Natural killer cell (primary cell): ENCODE measurements around the gene SOHLH2. TPM values are rescaled to one million over a fixed set of nuclear protein-coding genes. Genes with fewer than 3 reads are reported as not detected.

Source experiments
- ATAC-seq, 3 donors: fragments of 150-1000 bp in 2 of 3; fragments of 200-7000 bp in 1 of 3; cut with Tn5 transposase; 1 replicate in 1 of 3; 2 replicates in 2 of 3; pipeline ENCODE4 v1.10.0; 2021; ENCODE audit warnings: mild to moderate bottlenecking in 2 of 3, moderate library complexity in 2 of 3
- DNase-seq, 2 donors: peaks; one replicate each; pipeline versions ENCODE4 v3.0.0 to v3.0.0-alpha.2; 2013 to 2021; ENCODE audit warnings: mixed read lengths in 1 of 2
- H3K27ac ChIP-seq: one replicate; pipeline ENCODE4 v1.5.1; 2013; ENCODE audit warnings: mild to moderate bottlenecking, low read length
- H3K27me3 ChIP-seq: one replicate; pipeline ENCODE4 v1.6.1; 2013; ENCODE audit warnings: low read length; ENCODE audit not compliant: control insufficient read depth, insufficient read depth
- H3K36me3 ChIP-seq: one replicate; pipeline ENCODE4 v1.6.1; 2013; ENCODE audit warnings: low read length; ENCODE audit not compliant: control insufficient read depth, insufficient read depth
- H3K4me1 ChIP-seq: one replicate; pipeline ENCODE4 v1.6.1; 2013; ENCODE audit warnings: low read length; ENCODE audit not compliant: control insufficient read depth, insufficient read depth
- H3K4me3 ChIP-seq: one replicate; pipeline ENCODE4 v1.5.1; 2013; ENCODE audit warnings: low read length
- H3K9me3 ChIP-seq: one replicate; pipeline ENCODE4 v1.6.1; 2013; ENCODE audit warnings: low read length; ENCODE audit not compliant: control insufficient read depth, insufficient read depth
- H3K27ac Mint-ChIP-seq, 2 donors: one replicate each; pipeline ENCODE4 v1.8.0; 2022; ENCODE audit warnings: mild to moderate bottlenecking in 2 of 2, mixed read lengths in 2 of 2, moderate library complexity in 1 of 2
- H3K27me3 Mint-ChIP-seq, 2 donors: one replicate each; pipeline ENCODE4 v1.8.0; 2022; ENCODE audit warnings: low read depth in 2 of 2, mixed read lengths in 2 of 2
- H3K36me3 Mint-ChIP-seq: one replicate; pipeline ENCODE4 v1.8.0; 2022; ENCODE audit warnings: mixed read lengths
- H3K4me1 Mint-ChIP-seq, 2 donors: one replicate each; pipeline ENCODE4 v1.8.0; 2022; ENCODE audit warnings: mixed read lengths in 2 of 2
- H3K4me3 Mint-ChIP-seq: one replicate; pipeline ENCODE4 v1.8.0; 2022; ENCODE audit warnings: mild to moderate bottlenecking, moderate library complexity, mixed read lengths
- H3K9me3 Mint-ChIP-seq, 2 donors: one replicate each; pipeline ENCODE4 v1.8.0; 2022; ENCODE audit warnings: mixed read lengths in 2 of 2
- WGBS: methylation state at CpG from one replicate; pipeline ENCODE4 v1.1.7; 2013; ENCODE audit warnings: missing lambda C conversion rate; ENCODE audit not compliant: insufficient coverage; 5-methylcytosine and 5-hydroxymethylcytosine counted together
- intact Hi-C: fragments of 100-400 bp; cut with micrococcal nuclease; formaldehyde crosslinking; loops from one replicate; pipeline ENCODE4 v1.14.2; 2022
- total RNA-seq, 4 donors: library from RNA; stranded (reverse); fragments of 120-200 nt in 1 of 4; gene quantifications; one replicate each; pipeline versions ENCODE4 v1.2.3 to v1.2.4, GENCODE V29; 2013 to 2022
- TF ChIP-seq, protein P1 (sequence below): fragments of 200-600 bp; IDR thresholded peaks from one replicate; pipeline ENCODE4 v1.8.0; 2022; ENCODE audit warnings: antibody characterized with exemption

The SOHLH2 gene
- total RNA-seq, 3 donors from 2014 or later (not counting 1 experiment from before 2014, with no cell fraction given), result not detected

DNA sequence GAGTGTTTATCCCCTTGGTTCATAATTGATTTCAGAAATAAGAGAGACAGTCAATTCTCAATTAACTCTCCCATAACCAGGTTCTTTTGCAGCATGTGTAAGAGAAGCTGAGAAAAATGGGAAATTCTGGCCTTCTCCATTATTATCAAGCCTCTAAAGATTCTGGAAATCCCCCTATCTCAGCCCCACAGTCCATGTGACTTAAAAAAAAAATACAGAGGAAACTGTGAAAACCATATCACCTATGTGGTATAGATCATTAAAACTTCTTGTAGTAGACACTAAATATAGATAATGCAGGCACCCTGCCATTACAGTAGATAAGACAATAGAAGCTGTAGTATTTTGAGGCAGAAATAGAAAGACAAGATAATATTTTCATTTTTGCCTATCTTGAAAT lies 34.3 kb upstream of the SOHLH2 start:
- H3K27me3 ChIP-seq, result no peaks in the 10 kb centered on the region
- no peaks in the 10 kb centered on the region for H3K9me3 ChIP-seq
- H3K4me3 ChIP-seq, result no peak overlapping the region
- no peaks in the 10 kb centered on the region for H3K4me1 Mint-ChIP-seq
- H3K9me3 Mint-ChIP-seq, result peaks cover 0 to 2% of the 10 kb centered on the region in 2 donors
- no peaks in the 10 kb centered on the region for H3K36me3 ChIP-seq
- no peaks in the 10 kb centered on the region for H3K27me3 Mint-ChIP-seq
- no peak overlapping the region for H3K4me3 Mint-ChIP-seq
- ATAC-seq (no peak), DNase-seq (no peak)
- H3K4me1 ChIP-seq, result no peaks in the 10 kb centered on the region
- H3K36me3 Mint-ChIP-seq, result no peaks in the 10 kb centered on the region
- no peak overlapping the region for H3K27ac ChIP-seq
- no peak overlapping the region for H3K27ac Mint-ChIP-seq
- TF ChIP-seq, protein P1, sequence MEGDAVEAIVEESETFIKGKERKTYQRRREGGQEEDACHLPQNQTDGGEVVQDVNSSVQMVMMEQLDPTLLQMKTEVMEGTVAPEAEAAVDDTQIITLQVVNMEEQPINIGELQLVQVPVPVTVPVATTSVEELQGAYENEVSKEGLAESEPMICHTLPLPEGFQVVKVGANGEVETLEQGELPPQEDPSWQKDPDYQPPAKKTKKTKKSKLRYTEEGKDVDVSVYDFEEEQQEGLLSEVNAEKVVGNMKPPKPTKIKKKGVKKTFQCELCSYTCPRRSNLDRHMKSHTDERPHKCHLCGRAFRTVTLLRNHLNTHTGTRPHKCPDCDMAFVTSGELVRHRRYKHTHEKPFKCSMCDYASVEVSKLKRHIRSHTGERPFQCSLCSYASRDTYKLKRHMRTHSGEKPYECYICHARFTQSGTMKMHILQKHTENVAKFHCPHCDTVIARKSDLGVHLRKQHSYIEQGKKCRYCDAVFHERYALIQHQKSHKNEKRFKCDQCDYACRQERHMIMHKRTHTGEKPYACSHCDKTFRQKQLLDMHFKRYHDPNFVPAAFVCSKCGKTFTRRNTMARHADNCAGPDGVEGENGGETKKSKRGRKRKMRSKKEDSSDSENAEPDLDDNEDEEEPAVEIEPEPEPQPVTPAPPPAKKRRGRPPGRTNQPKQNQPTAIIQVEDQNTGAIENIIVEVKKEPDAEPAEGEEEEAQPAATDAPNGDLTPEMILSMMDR, result no peak
- intact Hi-C loops, result no loop called here

GRCh38 chr13:36244990-36245389 lies 30.6 kb upstream of the SOHLH2 start:
- TF ChIP-seq, protein P1, result no peak
- no peak overlapping the region for H3K27ac ChIP-seq
- no peaks in the 10 kb centered on the region for H3K9me3 ChIP-seq
- Mint-ChIP-seq H3K27ac (no peak overlapping the region), H3K4me1 (no peaks in the 10 kb centered on the region), H3K36me3 (no peaks in the 10 kb centered on the region), H3K4me3 (no peak overlapping the region), H3K27me3 (no peaks in the 10 kb centered on the region), H3K9me3 (peaks cover 0 to 2% of the 10 kb centered on the region in 2 donors)
- no peaks in the 10 kb centered on the region for H3K4me1 ChIP-seq
- ATAC-seq, result no peak
- WGBS, result 69% methylated on average over 1 of the region's 1 CpG
- H3K36me3 ChIP-seq, result no peaks in the 10 kb centered on the region
- DNase-seq, result no peak
- no peak overlapping the region for H3K4me3 ChIP-seq
- intact Hi-C loops, result no loop called here
- H3K27me3 ChIP-seq, result no peaks in the 10 kb centered on the region

GRCh38 chr13:36244073-36244472 lies 29.7 kb upstream of the SOHLH2 start:
- no peak for DNase-seq
- H3K9me3 Mint-ChIP-seq, result peaks cover 0 to 1% of the 10 kb centered on the region in 2 donors
- Histone ChIP-seq H3K4me1 (no peaks in the 10 kb centered on the region), H3K4me3 (no peak overlapping the region), H3K9me3 (no peaks in the 10 kb centered on the region), H3K27me3 (no peaks in the 10 kb centered on the region), H3K27ac (no peak overlapping the region), H3K36me3 (no peaks in the 10 kb centered on the region)
- H3K27me3 Mint-ChIP-seq, result no peaks in the 10 kb centered on the region
- no peak overlapping the region for H3K27ac Mint-ChIP-seq
- H3K4me1 Mint-ChIP-seq, result no peaks in the 10 kb centered on the region
- no peak overlapping the region for H3K4me3 Mint-ChIP-seq
- 84% methylated on average over 2 of the region's 2 CpGs for WGBS
- H3K36me3 Mint-ChIP-seq, result no peaks in the 10 kb centered on the region
- intact Hi-C loops, result no loop called here
- ATAC-seq, result no peak
- TF ChIP-seq, protein P1, result no peak

- H3K9me3 Mint-ChIP-seq, result peaks cover 0 to 2% of the 10 kb centered on the region in 2 donors
- Histone ChIP-seq H3K4me1 (no peaks in the 10 kb centered on the region), H3K4me3 (no peak overlapping the region), H3K27me3 (no peaks in the 10 kb centered on the region), H3K9me3 (no peaks in the 10 kb centered on the region), H3K36me3 (no peaks in the 10 kb centered on the region), H3K27ac (no peak overlapping the region)
- intact Hi-C loops, result no loop called here
- no peak overlapping the region for H3K4me3 Mint-ChIP-seq
- H3K27me3 Mint-ChIP-seq, result no peaks in the 10 kb centered on the region
- ATAC-seq (no peak), DNase-seq (no peak)
- H3K4me1 Mint-ChIP-seq, result no peaks in the 10 kb centered on the region
- no peaks in the 10 kb centered on the region for H3K36me3 Mint-ChIP-seq
- TF ChIP-seq, protein P1, result no peak
- WGBS, result 88% methylated on average over 2 of the region's 2 CpGs
- H3K27ac Mint-ChIP-seq, result no peak overlapping the region
Observed at GRCh38 chr13:36242761-36243160, 28.4 kb upstream of the SOHLH2 start.
